Stimulated activated naive CD8-positive, alpha-beta T cell treated with anti-CD3 and anti-CD28 coated beads, Interleukin-15, amount 100 ng/mL, for 72 hours (primary cell): ENCODE data around the gene EFCAB11.

ENCODE experiments used
- ATAC-seq: fragments of 150-1000 bp; cut with Tn5 transposase; 2 replicates; pipeline ENCODE4 v1.10.0; 2021; ENCODE audit warnings: mild to moderate bottlenecking, moderate library complexity
- DNase-seq, 2 donors: peaks; one replicate each; pipeline ENCODE4 v3.0.0; 2021 to 2022
- H3K27ac Mint-ChIP-seq, 2 donors: one replicate each; pipeline ENCODE4 v1.8.0; 2022; ENCODE audit warnings: mild to moderate bottlenecking in 2 of 2, mixed read lengths in 2 of 2, moderate library complexity in 2 of 2
- H3K27me3 Mint-ChIP-seq: one replicate; pipeline ENCODE4 v1.8.0; 2022; ENCODE audit warnings: mixed read lengths
- H3K4me1 Mint-ChIP-seq: one replicate; pipeline ENCODE4 v1.8.0; 2022; ENCODE audit warnings: mild to moderate bottlenecking, mixed read lengths
- H3K4me3 Mint-ChIP-seq, 2 donors: one replicate each; pipeline ENCODE4 v1.8.0; 2022; ENCODE audit warnings: mild to moderate bottlenecking in 2 of 2, mixed read lengths in 2 of 2, moderate library complexity in 1 of 2
- H3K9me3 Mint-ChIP-seq, 2 donors: one replicate each; pipeline ENCODE4 v1.8.0; 2022; ENCODE audit warnings: mixed read lengths in 2 of 2

Gene EFCAB11

GRCh38 chr14:89927186-89927865 is 27.2 kb downstream of the EFCAB11 start:
- DNase-seq (no peak), ATAC-seq (no peak)
- Mint-ChIP-seq H3K4me1 (no peaks in the 10 kb centered on the region), H3K4me3 (no peak overlapping the region), H3K9me3 (no peaks in the 10 kb centered on the region), H3K27ac (no peak overlapping the region), H3K27me3 (no peaks in the 10 kb centered on the region)

DNA sequence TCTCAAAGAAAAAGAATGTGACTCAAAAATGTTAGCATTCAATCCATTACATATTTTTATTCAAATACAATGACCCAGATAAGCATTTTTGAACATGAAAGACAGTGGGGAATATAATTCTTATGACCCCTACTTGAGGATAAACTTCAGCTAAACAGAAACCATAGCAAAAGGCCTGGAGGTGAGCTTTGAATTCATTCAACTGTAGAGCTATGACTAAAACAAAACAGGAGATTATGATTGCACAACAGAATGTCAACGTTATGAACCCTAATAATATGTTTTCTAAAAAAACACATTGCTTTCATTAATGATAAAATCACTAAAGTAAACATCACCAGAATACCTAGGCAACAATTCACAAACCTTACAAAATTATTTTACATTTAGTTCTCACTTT is 27.8 kb downstream of the EFCAB11 start:
- no peaks in the 10 kb centered on the region for H3K27me3 Mint-ChIP-seq
- no peak overlapping the region for H3K4me3 Mint-ChIP-seq
- H3K27ac Mint-ChIP-seq: no peak overlapping the region
- H3K4me1 Mint-ChIP-seq: no peaks in the 10 kb centered on the region
- DNase-seq (no peak), ATAC-seq (no peak)
- no peaks in the 10 kb centered on the region for H3K9me3 Mint-ChIP-seq

DNA sequence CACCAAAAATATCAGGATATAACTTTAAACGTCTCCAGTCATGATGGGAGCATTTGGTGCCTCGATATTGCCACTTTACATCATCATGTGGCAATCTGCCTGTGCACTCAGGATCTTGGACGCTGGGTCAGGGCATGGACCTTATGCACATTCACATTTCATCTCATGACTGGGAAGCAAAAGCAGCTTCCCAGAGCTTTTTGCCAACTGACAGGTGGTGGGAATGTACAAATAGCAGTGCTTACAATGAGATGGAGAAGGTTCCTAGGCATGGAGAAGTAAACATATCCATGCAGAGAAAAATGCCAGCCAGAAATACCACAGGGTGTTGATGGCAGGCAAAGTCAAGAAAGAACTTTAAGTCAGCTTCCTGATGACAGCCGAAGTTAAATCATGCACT is 30.3 kb downstream of the EFCAB11 start:
- no peaks in the 10 kb centered on the region for H3K9me3 Mint-ChIP-seq
- no peak overlapping the region for H3K4me3 Mint-ChIP-seq
- DNase-seq (no peak), ATAC-seq (no peak)
- H3K27ac Mint-ChIP-seq: no peak overlapping the region
- no peaks in the 10 kb centered on the region for H3K4me1 Mint-ChIP-seq
- H3K27me3 Mint-ChIP-seq: no peaks in the 10 kb centered on the region

DNA sequence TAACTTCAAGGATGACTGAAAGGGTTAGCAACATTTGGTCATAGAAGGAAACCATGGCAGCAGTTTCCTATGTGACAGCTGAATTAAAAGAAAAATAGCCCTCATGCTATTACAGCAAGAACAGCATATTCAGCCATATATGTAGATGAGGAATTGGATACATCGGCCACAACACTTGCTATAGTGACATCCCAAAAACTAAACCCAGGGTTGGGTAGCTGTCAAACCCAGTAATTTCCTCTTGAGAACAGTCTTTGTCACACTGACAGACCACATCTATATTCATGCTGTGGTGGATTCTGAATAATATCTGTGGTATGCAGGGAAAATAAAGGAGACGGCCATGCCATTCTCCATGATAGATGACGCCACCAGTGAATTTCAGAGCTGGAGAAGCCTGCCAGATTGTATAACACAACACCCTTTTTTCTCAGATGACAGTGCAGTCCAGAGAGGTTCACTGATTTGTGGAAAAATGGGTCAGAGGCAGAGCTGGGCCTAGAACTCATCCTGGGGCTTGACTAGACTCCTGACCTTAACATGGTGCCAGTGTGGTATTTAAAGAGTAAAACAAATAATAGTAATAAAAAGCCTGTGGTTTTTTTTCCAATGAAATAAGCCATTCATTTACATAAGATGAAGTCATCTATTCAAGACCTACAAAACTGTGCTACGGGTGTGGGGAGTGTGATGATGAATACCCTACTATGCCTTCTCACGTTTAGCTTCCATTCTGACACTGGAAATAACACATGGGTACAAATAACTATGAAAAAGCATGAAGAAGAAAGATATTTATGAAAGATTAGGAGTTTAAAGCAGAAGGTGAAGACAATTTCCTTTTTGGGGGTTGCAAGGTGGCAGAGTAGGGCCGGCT is 32.3 kb downstream of the EFCAB11 start:
- H3K27me3 Mint-ChIP-seq: no peaks in the 10 kb centered on the region
- no peaks in the 10 kb centered on the region for H3K9me3 Mint-ChIP-seq
- no peak overlapping the region for H3K27ac Mint-ChIP-seq
- no peak overlapping the region for H3K4me3 Mint-ChIP-seq
- no peak for ATAC-seq
- DNase-seq: no peak
- no peaks in the 10 kb centered on the region for H3K4me1 Mint-ChIP-seq

DNA sequence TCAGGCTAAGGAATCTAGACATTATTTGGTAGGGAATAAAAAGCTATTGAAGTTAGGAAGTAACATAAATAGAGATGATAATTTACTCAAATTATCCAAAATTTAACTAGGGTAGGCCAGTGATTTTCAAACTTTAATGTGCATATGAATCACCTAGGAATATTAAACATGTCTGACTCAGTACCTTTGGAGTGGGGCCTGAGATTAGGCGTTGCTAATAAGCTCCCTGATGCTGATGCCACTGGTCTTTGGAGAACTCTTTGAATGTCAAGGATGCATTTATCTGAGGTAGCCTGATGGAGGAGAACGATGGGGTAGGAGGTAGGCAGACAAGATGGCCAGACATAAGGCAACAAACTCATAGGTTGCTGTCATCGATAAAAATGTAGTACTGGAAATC is 33.2 kb downstream of the EFCAB11 start:
- Mint-ChIP-seq H3K27ac (no peak overlapping the region), H3K4me3 (no peak overlapping the region), H3K9me3 (no peaks in the 10 kb centered on the region), H3K4me1 (no peaks in the 10 kb centered on the region), H3K27me3 (no peaks in the 10 kb centered on the region)
- DNase-seq (no peak), ATAC-seq (no peak)

DNA sequence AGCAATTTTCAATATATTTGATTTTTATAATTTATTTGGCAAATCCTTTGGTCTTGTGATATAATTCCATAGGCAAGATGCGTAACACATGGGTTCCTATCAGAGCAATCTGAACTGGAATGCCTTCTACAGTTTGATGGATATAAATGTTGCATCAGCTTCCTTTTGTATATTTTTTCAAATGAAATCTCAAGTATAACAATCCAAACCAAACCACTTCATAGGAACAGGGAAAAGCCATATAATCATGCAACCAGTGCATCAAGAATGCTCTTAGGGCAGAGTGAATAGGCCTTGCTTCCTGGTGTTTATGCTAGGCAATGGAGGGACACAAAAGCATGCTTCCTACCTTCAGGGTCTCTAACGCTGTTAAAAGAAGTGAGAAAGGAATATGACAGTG is 34.5 kb downstream of the EFCAB11 start:
- Mint-ChIP-seq H3K27ac (no peak overlapping the region), H3K27me3 (no peaks in the 10 kb centered on the region), H3K4me3 (no peak overlapping the region), H3K4me1 (no peaks in the 10 kb centered on the region), H3K9me3 (no peaks in the 10 kb centered on the region)
- no peak for DNase-seq
- no peak for ATAC-seq

DNA sequence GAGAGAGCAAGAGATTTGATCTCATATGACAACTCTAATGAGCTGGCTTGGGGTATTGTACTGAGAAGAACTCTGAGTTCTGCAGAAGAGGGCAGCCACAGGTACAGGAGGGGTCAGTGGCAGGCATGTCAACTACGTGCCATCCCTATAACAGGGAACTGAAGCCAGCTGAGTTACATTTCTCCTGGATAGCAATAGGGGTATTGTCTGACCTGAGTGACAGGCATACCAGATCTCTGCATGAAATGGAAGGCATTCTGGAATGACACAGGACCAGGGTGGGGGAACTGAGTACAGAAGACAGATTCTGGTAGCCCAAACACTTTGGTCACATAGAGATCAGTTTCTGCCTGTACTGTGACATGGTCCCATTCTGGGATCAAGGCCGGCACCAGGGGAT is 35.8 kb downstream of the EFCAB11 start:
- DNase-seq: no peak
- H3K27me3 Mint-ChIP-seq: no peaks in the 10 kb centered on the region
- no peaks in the 10 kb centered on the region for H3K4me1 Mint-ChIP-seq
- ATAC-seq: no peak
- H3K9me3 Mint-ChIP-seq: no peaks in the 10 kb centered on the region
- no peak overlapping the region for H3K4me3 Mint-ChIP-seq
- peak overlapping the region in 1 of 2 donors; percentile 4 for H3K27ac Mint-ChIP-seq

DNA sequence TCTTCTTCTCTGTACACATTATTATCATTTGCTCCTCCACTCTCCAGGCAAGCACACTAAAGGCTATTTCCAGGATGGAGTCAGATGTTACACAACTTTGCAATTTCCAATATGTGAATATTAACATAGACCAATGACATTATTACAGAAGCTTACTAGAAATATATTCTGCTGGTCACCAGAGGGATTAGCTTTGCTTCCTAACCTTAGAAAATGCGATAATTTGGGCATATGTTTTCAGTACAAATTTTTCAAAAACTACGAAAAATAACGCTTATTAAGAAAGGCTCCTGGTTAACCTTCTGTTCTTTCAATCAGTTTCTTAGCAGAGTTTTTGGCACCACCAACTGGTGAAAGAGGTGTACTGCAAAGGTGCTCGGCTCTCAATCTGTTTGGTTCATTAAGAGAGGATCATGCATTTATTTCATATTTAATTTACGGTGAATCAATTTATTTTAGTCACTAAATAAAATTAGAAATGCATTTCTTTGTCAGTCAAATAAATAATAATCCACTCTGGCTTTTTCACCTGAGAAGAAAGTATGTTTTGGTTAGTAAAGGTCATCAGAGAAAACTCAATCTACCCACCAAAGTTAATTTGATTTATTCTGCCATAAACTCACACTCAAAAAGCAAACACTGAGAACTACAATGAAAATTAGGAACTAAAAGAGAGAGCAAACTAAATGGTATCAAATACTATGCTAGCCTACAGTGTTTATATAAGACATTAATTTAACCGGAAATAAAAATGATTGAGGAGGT is 39.2 kb downstream of the EFCAB11 start:
- ATAC-seq (no peak), DNase-seq (peak; percentile 60)
- no peak overlapping the region for H3K4me3 Mint-ChIP-seq
- no peaks in the 10 kb centered on the region for H3K27me3 Mint-ChIP-seq
- H3K9me3 Mint-ChIP-seq: no peaks in the 10 kb centered on the region
- no peaks in the 10 kb centered on the region for H3K4me1 Mint-ChIP-seq
- no peak overlapping the region for H3K27ac Mint-ChIP-seq

GRCh38 chr14:89912667-89913211 is 41.8 kb downstream of the EFCAB11 start:
- Mint-ChIP-seq H3K27me3 (no peaks in the 10 kb centered on the region), H3K4me1 (no peaks in the 10 kb centered on the region), H3K9me3 (no peaks in the 10 kb centered on the region), H3K27ac (no peak overlapping the region), H3K4me3 (no peak overlapping the region)
- DNase-seq (no peak), ATAC-seq (no peak)

DNA sequence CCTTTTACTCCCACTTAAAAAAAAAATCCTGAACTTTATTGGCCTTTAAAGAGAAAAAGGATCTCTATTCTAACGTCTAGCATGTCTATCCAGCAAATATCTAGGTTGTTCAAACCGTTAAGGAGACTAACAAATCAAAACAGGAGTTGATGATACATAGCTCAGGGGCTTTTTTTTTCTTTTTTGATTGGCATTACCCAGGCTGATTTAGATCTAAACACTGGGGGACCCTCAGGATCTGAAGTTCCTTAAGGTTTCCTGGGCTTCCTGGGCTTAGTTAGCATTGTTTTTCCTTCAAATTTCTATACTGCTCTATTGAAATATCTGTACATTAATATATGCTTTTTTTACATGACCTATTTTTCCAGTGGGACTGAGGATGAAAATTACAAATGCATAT is 42.3 kb downstream of the EFCAB11 start:
- no peak for DNase-seq
- Mint-ChIP-seq H3K27ac (no peak overlapping the region), H3K4me1 (no peaks in the 10 kb centered on the region), H3K27me3 (no peaks in the 10 kb centered on the region), H3K9me3 (no peaks in the 10 kb centered on the region), H3K4me3 (no peak overlapping the region)
- ATAC-seq: no peak

DNA sequence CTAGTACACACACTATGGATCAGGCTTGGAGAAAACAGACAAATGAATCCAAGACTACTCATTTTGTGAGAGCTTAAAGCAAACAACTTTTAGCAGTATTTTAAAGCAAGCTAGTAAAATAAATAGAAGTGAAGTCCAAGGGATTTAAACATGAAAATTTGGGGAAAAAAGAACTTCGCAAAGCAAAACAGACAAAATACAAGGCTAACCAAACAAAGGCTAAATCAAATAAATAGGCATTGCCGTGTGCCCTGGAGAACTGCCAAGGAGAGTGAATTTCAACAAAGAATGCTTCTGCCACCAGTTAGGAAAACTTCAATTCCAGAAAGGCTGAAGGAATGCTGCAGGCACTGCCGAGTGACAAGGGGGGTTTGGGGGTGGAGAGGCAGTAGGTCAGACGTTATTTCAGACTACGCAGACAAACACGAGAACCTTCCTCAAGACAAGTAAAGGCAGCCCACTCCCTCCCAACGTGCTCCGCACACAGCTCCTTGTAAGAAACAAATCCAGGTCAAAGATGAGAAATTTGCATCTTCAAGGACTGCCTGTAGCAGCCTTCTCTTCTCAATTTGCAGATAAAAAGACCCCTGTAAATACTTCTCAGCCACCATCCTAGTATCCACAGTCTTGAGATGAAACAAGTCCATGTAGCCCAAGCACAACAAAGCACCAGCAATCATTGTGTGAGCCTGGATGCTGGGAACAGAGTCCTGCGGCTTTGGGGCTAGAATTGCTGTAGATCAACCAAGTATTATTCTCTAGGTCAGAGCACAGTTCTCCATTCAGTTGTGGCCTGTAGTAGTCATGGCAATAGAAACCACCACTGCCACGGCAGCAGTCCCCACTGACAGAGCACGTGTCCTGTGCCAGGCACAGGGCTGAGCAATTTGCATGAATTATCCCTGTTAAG is 43.3 kb downstream of the EFCAB11 start:
- no peak overlapping the region for H3K4me3 Mint-ChIP-seq
- ATAC-seq (no peak), DNase-seq (no peak)
- H3K9me3 Mint-ChIP-seq: no peaks in the 10 kb centered on the region
- no peaks in the 10 kb centered on the region for H3K4me1 Mint-ChIP-seq
- no peak overlapping the region for H3K27ac Mint-ChIP-seq
- H3K27me3 Mint-ChIP-seq: no peaks in the 10 kb centered on the region

DNA sequence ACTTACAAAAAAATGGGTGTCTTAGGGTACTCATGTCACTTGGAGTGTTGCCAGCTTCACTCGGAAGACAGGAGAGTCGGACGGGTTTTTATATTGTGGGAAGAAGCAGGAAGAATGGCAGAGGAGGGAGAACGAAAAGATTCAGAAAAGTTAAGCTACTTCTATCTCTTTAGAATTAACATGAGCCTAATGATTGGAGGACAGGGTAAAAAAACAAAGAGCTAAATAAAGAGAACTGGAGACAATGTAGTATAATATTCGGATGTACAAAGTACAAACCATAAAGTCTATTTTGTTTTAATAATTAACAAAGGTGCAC is 43.9 kb downstream of the EFCAB11 start:
- Mint-ChIP-seq H3K4me3 (no peak overlapping the region), H3K9me3 (no peaks in the 10 kb centered on the region), H3K27me3 (no peaks in the 10 kb centered on the region), H3K27ac (no peak overlapping the region), H3K4me1 (peaks cover 2% of the 10 kb centered on the region)
- ATAC-seq (no peak), DNase-seq (no peak)

- H3K27ac Mint-ChIP-seq: no peak overlapping the region
- H3K27me3 Mint-ChIP-seq: no peaks in the 10 kb centered on the region
- no peak for DNase-seq
- peaks cover 8% of the 10 kb centered on the region for H3K4me1 Mint-ChIP-seq
- no peak overlapping the region for H3K4me3 Mint-ChIP-seq
- no peak for ATAC-seq
- no peaks in the 10 kb centered on the region for H3K9me3 Mint-ChIP-seq
Observed at GRCh38 chr14:89909586-89909985, 44.9 kb downstream of the EFCAB11 start.

GRCh38 chr14:89908712-89909450 is 45.6 kb downstream of the EFCAB11 start:
- DNase-seq: no peak
- Mint-ChIP-seq H3K4me3 (no peak overlapping the region), H3K9me3 (no peaks in the 10 kb centered on the region), H3K27me3 (no peaks in the 10 kb centered on the region), H3K27ac (no peak overlapping the region), H3K4me1 (peaks cover 8% of the 10 kb centered on the region)
- ATAC-seq: no peak
